ENCODE data around the gene CSTF2.

DNA sequence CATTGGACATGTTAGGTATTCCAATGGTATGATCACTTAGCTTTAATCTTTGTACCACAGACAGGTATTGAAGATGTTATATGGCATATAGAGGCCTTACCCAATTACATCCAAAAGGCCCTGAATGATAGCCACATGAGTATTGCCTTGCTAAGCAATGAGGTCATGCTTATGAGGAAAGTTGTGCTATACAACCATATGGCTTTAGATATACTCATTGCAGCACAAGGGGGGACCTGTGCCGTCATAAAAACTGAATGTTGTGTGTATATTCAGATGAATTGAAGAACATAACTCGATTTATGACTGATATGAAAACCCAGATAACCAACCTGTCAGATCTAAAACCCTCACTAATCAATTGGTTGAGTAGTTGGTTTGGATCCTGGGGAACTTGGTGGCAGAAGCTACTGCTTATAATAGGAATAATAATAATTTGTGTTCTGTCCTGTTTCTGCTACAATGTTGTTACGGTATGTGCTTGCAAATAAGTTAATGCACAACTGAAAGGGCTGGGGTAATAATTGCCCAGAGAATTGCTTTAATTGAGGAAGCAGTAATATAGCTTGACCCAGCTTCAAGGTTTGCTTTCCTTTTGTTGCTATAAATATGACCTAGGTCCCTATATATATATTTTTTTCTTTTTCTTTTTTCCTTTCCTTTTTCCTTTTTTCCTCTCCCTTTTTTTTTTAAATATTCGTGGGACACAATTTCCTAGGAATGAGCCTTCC, 21.5 kb upstream of the CSTF2 start:
- TF ChIP-seq, protein P1, sequence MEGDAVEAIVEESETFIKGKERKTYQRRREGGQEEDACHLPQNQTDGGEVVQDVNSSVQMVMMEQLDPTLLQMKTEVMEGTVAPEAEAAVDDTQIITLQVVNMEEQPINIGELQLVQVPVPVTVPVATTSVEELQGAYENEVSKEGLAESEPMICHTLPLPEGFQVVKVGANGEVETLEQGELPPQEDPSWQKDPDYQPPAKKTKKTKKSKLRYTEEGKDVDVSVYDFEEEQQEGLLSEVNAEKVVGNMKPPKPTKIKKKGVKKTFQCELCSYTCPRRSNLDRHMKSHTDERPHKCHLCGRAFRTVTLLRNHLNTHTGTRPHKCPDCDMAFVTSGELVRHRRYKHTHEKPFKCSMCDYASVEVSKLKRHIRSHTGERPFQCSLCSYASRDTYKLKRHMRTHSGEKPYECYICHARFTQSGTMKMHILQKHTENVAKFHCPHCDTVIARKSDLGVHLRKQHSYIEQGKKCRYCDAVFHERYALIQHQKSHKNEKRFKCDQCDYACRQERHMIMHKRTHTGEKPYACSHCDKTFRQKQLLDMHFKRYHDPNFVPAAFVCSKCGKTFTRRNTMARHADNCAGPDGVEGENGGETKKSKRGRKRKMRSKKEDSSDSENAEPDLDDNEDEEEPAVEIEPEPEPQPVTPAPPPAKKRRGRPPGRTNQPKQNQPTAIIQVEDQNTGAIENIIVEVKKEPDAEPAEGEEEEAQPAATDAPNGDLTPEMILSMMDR (IDR thresholded peaks at IDR 0.05) = no peak
- TF ChIP-seq POLR2A (IDR thresholded peaks at IDR 0.05) = no peak

Data from uterus (tissue), 2 donors.